ENCODE measurements around the gene BCAP31.
"Not testable (repeated sequence)": the region's sequence is repeated elsewhere in the genome, so short reads cannot be mapped to it uniquely, and the experiment has no call there.

BCAP31 gene

DNA sequence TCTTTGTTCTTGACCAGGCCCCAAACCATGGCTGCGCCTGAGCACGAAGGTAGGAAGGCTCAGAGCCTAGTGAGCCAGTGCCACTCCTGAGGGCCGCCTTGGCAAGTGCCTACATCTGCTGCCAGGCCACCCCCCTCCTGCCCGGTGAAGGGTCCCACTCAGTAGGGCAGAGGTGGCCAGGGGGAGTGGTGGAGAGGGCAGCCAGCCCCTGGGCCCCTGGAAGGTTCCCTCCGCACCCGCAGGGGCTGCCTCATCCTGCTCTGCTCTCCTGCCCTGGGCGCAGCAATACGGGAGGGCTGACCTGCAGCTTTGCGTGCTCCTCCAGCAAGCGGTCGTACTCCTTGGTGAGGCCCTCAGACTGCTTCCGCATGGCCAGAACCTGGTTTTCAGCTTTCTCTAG lies 22.5 kb downstream of the BCAP31 start:
- in situ Hi-C loops (cut with HindIII; ENCODE audit: low pct_ligation_motif_present, low pct_unique_long_range_greater_than_20kb, low sequenced_read_pairs), result no loop called here
- DNase-seq, result no peak

- DNase-seq, result no peak
- in situ Hi-C loops (cut with HindIII; ENCODE audit: low pct_ligation_motif_present, low pct_unique_long_range_greater_than_20kb, low sequenced_read_pairs), result no loop called here
These were observed 23.2 kb downstream of the BCAP31 start for GRCh38 chrX:153700967-153701366.

DNA sequence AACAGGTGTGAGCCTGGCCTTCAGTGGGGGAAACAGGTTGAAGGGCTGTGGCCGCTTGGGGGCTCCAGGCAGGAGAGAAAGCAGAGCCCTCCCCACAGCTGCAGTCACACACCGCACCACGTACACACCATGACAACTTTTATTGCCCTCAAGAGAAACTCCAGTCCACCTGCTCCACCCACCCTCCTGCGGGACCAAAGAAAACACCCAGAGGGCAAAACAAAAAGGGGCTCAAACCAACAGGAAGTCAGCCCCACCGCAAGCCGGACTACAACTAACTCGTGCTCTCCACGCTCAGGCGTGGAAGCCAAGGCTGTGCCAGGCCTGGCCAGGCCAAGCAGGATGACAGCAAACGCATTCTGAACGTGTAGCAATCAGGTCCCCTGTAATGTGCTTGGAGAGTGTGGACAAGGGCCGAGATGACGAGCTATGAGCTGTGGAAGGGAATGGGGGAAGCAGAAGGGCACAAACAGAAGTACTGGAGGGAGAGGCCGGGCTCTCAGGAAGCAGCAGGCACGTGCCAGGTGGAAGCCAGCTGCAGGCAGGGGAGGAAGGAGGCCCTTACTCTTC lies 23.7 kb downstream of the BCAP31 start:
- no peak for DNase-seq
- in situ Hi-C loops (cut with HindIII; ENCODE audit: low pct_ligation_motif_present, low pct_unique_long_range_greater_than_20kb, low sequenced_read_pairs), result no loop called here

GRCh38 chrX:153699784-153700371 lies 24.3 kb downstream of the BCAP31 start:
- not testable (repeated sequence) for DNase-seq

GRCh38 chrX:153699210-153699783 lies 24.9 kb downstream of the BCAP31 start:
- in situ Hi-C loops (cut with HindIII; ENCODE audit: low pct_ligation_motif_present, low pct_unique_long_range_greater_than_20kb, low sequenced_read_pairs); DNase-seq: not testable (repeated sequence)

More at GRCh38 chrX:153699784-153700371, 24.3 kb downstream of the BCAP31 start:
- in situ Hi-C loops (cut with HindIII; ENCODE audit: low pct_ligation_motif_present, low pct_unique_long_range_greater_than_20kb, low sequenced_read_pairs), result not testable (repeated sequence)

DNA sequence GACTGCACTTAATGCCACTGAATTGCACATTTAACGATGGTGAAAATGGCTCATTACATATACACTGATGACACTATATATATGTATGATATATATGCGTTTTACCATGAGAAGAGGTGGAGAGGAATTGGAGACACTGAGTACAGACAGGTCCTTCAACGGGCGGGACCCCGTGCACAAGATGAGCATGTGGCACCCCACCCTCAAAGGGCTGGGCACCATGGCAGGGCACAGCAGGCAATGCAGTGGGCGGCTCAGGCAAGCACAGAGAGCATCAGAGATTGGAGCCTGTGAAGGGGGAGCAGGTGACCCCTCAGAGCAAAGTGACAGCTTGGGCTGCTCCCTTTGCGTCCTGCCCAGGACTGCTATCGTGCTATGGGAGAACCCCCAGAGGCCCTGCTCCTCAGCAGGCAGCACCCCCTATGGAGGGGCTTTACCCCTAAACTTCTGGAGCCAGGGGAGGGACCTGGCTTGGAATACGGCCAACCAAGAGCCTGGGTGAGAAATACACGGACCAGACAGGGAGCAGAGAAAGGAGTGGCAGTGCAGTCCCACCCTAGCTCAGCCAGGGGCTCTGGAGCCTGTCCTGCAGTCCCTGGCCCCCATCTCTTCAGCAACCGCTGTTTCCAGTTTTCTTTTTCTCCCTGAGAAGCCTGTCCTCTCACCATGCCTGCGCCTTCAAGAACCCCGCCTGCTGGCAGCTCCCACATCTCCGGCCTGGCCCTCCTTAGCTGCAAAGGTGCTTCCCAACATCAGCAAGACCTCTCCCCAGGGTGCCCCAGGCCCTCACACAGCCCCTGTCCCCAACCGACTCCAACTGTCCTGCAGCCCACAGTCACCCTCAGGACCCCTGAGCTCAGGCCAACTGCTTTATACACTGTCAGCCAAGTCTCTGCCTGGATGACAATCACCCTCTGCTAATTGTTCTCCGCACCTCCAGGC lies 26.0 kb downstream of the BCAP31 start:
- DNase-seq, result no peak

DNA sequence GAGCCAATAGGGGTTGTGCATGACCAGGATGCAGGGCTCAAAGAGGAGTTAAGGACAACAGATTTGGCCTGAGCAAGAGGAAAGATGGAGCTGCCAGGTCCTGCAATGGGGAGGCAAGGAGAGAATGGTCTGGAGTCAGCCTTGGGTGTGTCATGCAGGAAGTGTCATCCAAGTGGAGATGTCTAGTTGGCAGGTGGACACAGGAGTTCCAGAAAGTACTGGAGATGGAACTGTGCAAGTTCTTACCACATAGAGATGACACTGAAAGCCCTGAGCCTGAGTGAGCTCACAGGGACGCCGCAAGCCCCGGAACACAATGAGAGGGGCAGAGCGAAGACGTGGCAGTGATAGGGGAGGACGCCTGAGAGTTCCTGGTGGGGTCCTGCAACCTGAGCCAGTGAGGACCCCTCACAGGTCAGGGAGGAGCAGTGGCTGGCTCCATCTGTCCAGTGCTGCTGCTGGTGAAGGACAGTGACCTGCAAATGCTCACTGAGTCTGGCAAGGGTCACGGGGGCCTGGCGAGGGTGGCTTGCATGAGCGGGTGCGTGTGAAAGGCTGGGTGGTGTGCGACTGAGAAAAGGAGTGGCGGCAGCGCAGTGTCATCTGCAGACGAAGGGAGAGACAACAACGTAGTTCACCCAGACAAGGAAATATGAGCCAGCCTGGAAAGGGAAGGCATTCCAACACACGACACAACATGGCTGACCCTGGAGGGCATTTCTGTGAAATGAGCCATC lies 27.0 kb downstream of the BCAP31 start:
- in situ Hi-C loops (cut with HindIII; ENCODE audit: low pct_ligation_motif_present, low pct_unique_long_range_greater_than_20kb, low sequenced_read_pairs); DNase-seq: not testable (repeated sequence)

More for the DNA sequence above, 26.0 kb downstream of the BCAP31 start:
- in situ Hi-C loops (cut with HindIII; ENCODE audit: low pct_ligation_motif_present, low pct_unique_long_range_greater_than_20kb, low sequenced_read_pairs), result no loop called here

DNA sequence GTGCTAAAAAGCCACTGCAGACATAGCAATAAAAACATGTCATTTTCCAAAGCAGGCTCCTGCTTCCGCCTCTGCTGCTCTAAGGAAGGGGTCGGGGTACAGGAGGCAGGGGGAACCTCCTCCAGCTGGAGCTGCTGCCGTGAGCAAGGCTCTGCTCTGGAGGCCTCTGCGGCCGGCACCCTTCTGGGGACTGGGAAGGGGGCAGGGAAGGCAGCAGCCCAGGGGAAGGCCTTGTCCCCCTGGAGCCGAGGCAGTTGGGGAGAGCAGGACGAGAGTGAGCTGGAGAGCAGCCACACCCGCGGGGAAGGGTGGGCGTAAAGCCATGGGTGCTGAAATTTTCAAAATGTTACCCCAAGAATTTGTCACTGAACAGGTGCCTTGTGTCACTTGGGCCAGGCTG lies 27.6 kb downstream of the BCAP31 start:
- in situ Hi-C loops (cut with HindIII; ENCODE audit: low pct_ligation_motif_present, low pct_unique_long_range_greater_than_20kb, low sequenced_read_pairs); DNase-seq: not testable (repeated sequence)

- no peak for DNase-seq
- in situ Hi-C loops (cut with HindIII; ENCODE audit: low pct_ligation_motif_present, low pct_unique_long_range_greater_than_20kb, low sequenced_read_pairs), result no loop called here
These were observed 28.1 kb downstream of the BCAP31 start for GRCh38 chrX:153696100-153696499.

- in situ Hi-C loops (cut with HindIII; ENCODE audit: low pct_ligation_motif_present, low pct_unique_long_range_greater_than_20kb, low sequenced_read_pairs), result no loop called here
- no peak for DNase-seq
These were observed 29.4 kb downstream of the BCAP31 start for GRCh38 chrX:153694687-153695270.

DNA sequence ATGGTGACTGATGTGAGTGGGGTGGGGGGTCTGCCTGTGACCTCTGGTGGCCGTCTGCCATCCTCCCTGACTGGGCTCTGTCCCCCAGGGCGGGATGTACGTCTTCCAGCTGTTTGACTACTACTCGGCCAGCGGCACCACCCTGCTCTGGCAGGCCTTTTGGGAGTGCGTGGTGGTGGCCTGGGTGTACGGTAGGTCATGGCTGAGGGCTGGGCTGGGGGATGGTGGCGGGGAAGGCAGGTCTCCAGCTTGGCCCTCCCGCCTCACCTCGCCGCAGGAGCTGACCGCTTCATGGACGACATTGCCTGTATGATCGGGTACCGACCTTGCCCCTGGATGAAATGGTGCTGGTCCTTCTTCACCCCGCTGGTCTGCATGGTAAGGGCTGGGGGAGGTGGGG lies 29.9 kb downstream of the BCAP31 start:
- DNase-seq; in situ Hi-C loops (cut with HindIII; ENCODE audit: low pct_ligation_motif_present, low pct_unique_long_range_greater_than_20kb, low sequenced_read_pairs): not testable (repeated sequence)

GRCh38 chrX:153693216-153694086 lies 30.7 kb downstream of the BCAP31 start:
- in situ Hi-C loops (cut with HindIII; ENCODE audit: low pct_ligation_motif_present, low pct_unique_long_range_greater_than_20kb, low sequenced_read_pairs), result no loop called here

DNA sequence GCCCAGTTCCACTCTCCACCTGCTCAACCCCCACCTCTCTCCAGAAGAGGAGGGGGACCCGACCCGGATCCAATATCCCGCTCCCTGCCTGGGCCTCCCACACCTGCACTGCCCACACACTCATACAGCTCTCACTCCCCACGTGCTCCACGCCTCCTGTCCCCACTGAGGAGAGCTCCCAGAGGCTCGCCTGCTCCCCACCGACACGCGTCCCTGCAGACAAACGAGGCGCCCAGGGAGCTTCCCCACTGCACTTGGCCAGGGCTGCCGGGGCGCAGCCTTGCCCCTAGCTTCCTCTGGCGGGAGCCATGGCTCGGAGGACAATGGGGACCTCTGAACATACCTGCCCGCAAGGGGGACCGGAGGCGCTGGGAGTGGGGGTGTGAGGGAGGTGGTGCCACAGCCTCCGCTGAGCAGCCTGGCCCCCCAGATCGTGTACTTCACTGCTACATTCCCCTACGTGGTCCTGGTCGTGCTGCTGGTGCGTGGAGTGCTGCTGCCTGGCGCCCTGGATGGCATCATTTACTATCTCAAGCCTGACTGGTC lies 31.5 kb downstream of the BCAP31 start:
- in situ Hi-C loops (cut with HindIII; ENCODE audit: low pct_ligation_motif_present, low pct_unique_long_range_greater_than_20kb, low sequenced_read_pairs), result no loop called here
- no peak for DNase-seq

More at GRCh38 chrX:153693216-153694086, 30.7 kb downstream of the BCAP31 start:
- DNase-seq, result no peak

GRCh38 chrX:153692003-153692402 lies 32.2 kb downstream of the BCAP31 start:
- in situ Hi-C loops (cut with HindIII; ENCODE audit: low pct_ligation_motif_present, low pct_unique_long_range_greater_than_20kb, low sequenced_read_pairs), result no loop called here

GRCh38 chrX:153691032-153691827 lies 33.0 kb downstream of the BCAP31 start:
- in situ Hi-C loops (cut with HindIII; ENCODE audit: low pct_ligation_motif_present, low pct_unique_long_range_greater_than_20kb, low sequenced_read_pairs); DNase-seq: not testable (repeated sequence)

More at GRCh38 chrX:153692003-153692402, 32.2 kb downstream of the BCAP31 start:
- no peak for DNase-seq

DNA sequence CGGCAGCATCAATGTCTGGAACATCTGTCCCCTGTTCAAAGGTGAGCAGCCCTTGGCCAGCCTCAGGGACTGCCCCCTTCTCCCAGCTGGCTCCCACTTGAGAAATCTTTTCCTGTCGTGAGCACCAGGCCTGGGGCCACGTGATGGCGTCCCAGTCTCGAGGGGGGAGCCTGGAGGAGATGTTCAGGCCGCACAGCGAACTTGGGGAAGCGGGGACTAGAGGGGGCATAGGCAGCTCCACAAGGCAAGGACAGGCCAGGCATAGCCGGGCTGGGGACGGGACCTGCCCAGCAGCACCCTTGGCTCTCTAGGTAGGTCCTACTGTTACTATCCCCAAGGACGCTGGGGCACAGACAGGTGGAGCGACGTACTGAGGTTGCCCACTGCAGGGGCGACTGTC lies 33.7 kb downstream of the BCAP31 start:
- in situ Hi-C loops (cut with HindIII; ENCODE audit: low pct_ligation_motif_present, low pct_unique_long_range_greater_than_20kb, low sequenced_read_pairs), result no loop called here
- no peak for DNase-seq

All from ACHN (cell line).